Measurements from ENCODE around the gene THEMIS2. TPM values are rescaled to one million over a fixed set of nuclear protein-coding genes. Genes with fewer than 3 reads are reported as not detected.

The THEMIS2 gene
- total RNA-seq, 1 experiment from 2014 or later, result 5.9 TPM

DNA sequence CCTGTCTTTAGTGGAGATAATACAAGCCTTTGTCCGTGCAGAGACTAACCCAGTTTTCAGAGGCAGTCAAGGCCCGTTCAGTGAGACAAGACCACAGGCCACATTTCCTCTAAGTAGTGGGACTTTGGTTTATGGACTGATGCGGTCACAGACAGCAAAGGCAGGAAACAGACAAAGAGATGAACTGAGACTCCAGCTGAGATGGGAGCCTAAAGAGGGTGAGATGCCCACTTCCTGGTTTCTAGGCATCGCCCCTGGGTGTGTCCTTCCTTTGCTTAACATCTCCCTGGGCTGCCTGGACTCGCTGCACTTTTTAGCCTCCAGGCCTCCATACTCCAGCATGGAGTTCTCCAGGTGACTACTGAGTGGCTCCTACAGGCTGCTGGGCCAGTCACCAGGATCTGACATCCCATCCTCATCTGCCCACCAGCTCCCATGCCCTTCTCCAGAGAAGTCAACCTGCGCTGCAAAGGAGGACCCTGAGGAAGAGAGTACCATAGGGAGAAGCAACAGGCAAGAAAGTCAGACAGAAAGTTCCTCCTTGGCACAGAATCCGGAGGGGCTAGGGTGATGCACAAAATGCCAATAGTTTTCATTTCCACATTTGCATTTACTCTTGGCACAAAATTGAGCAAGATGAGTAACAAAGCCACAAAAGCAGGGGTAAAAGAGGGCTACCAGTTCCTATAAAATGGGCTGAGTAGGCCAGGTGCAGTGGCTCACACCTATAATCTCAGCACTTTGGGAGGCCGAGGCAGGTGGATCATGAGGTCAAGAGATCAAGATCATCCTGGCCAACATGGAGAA, 15.1 kb downstream of the THEMIS2 start:
- Mint-ChIP-seq H3K36me3 (ENCODE audit: insufficient read depth, unreplicated experiment) (peaks cover under 1% of the 10 kb centered on the region), H3K4me3 (ENCODE audit: low read depth, unreplicated experiment) (no peak overlapping the region), H3K27ac (ENCODE audit: unreplicated experiment) (no peak overlapping the region), H3K27me3 (ENCODE audit: unreplicated experiment) (no peaks in the 10 kb centered on the region), H3K9me3 (ENCODE audit: low read depth, unreplicated experiment) (no peaks in the 10 kb centered on the region), H3K4me1 (ENCODE audit: low read depth, unreplicated experiment) (no peaks in the 10 kb centered on the region)
- no TSS peak for BruUV-seq (replicated peaks)
- intact Hi-C loops (cut with micrococcal nuclease; ENCODE audit: unreplicated experiment), result no loop called here
- TF ChIP-seq, protein P1, sequence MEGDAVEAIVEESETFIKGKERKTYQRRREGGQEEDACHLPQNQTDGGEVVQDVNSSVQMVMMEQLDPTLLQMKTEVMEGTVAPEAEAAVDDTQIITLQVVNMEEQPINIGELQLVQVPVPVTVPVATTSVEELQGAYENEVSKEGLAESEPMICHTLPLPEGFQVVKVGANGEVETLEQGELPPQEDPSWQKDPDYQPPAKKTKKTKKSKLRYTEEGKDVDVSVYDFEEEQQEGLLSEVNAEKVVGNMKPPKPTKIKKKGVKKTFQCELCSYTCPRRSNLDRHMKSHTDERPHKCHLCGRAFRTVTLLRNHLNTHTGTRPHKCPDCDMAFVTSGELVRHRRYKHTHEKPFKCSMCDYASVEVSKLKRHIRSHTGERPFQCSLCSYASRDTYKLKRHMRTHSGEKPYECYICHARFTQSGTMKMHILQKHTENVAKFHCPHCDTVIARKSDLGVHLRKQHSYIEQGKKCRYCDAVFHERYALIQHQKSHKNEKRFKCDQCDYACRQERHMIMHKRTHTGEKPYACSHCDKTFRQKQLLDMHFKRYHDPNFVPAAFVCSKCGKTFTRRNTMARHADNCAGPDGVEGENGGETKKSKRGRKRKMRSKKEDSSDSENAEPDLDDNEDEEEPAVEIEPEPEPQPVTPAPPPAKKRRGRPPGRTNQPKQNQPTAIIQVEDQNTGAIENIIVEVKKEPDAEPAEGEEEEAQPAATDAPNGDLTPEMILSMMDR (IDR thresholded peaks at IDR 0.05; ENCODE audit: unreplicated experiment), result no peak
- CTCF ChIA-PET, result no interaction called here
- DNase-seq, result no peak

DNA sequence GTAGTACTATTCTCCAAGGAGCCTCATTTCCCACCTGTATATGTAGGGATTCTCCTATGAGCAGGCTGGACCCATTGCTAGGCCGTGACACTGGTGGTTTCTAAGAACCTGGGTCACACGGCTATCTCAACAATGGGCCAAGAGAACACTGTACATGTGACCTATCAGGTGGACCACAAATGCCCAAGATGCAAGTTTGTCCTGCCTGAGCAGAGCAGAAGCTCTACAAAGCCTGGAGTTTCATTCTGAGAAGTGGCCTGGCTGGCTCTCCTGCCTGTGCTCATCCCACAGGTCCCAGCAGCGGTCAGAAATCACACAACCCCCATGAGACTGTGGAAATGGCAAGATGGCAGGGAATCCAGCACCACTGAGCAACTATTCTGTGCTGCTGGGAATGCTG, 17.2 kb downstream of the THEMIS2 start:
- Mint-ChIP-seq H3K4me3 (ENCODE audit: low read depth, unreplicated experiment) (no peak overlapping the region), H3K36me3 (ENCODE audit: insufficient read depth, unreplicated experiment) (no peaks in the 10 kb centered on the region), H3K9me3 (ENCODE audit: low read depth, unreplicated experiment) (no peaks in the 10 kb centered on the region), H3K27ac (ENCODE audit: unreplicated experiment) (no peak overlapping the region), H3K4me1 (ENCODE audit: low read depth, unreplicated experiment) (no peaks in the 10 kb centered on the region), H3K27me3 (ENCODE audit: unreplicated experiment) (no peaks in the 10 kb centered on the region)
- TF ChIP-seq, protein P1 (IDR thresholded peaks at IDR 0.05; ENCODE audit: unreplicated experiment), result no peak
- DNase-seq, result no peak
- intact Hi-C loops (cut with micrococcal nuclease; ENCODE audit: unreplicated experiment), result no loop called here
- no TSS peak for BruUV-seq (replicated peaks)
- CTCF ChIA-PET, result no interaction called here

DNA sequence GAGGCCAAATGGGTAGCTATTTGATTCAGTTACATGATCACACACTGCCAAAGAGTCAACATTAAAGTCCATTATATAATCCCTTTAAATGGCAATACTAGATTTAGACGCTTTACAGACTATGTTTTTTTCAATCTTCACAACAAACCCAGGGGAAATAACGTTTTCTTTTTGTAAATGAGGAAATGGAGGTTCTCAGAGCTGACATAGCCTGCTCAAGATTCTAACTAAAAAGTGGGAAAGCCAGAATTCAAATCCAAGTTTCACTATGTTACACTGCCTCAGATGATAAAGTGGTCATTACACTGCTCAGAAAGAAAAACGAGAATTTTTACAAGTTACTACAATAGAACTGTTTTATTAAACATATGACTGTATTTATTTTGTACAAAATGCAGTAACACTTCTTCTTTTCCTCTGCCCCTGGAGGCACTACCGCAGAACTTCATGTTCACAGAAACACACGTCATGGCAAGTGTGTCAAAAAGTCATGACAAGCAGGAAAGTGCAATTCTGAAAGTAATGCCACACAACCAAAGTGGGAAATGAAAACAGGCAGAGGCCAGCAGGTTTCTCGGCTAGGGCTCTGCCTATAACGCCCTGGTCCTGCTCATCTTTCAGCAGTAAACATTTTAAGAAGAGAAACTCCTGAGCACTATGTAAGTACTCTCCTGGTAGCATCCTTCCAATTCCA, 19.0 kb downstream of the THEMIS2 start:
- no peak for DNase-seq
- Mint-ChIP-seq H3K27me3 (ENCODE audit: unreplicated experiment) (no peaks in the 10 kb centered on the region), H3K4me3 (ENCODE audit: low read depth, unreplicated experiment) (no peak overlapping the region), H3K36me3 (ENCODE audit: insufficient read depth, unreplicated experiment) (peaks cover 14% of the 10 kb centered on the region), H3K27ac (ENCODE audit: unreplicated experiment) (no peak overlapping the region), H3K9me3 (ENCODE audit: low read depth, unreplicated experiment) (no peaks in the 10 kb centered on the region), H3K4me1 (ENCODE audit: low read depth, unreplicated experiment) (no peaks in the 10 kb centered on the region)
- TF ChIP-seq, protein P1 (IDR thresholded peaks at IDR 0.05; ENCODE audit: unreplicated experiment), result no peak
- CTCF ChIA-PET, result no interaction called here
- BruUV-seq (replicated peaks), result no TSS peak
- intact Hi-C loops (cut with micrococcal nuclease; ENCODE audit: unreplicated experiment), result no loop called here

DNA sequence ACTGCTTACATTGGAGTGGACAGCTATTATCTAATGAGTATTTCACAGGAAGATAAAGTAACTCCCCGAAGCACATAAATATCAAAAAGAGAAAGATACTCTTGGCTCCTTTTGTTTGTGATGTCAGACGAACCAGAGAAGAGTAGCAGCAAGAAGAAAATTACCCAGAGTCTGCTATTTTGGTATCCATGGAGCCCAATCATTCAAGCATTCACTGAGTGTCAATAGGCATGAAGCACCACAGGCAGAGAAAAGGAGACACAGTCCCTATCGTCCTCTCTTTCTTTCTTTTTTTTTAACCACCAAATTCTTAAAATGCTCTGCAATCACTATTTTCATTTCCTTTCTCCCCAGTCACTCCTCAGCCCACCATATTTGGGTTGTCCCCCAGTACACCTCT, 22.2 kb downstream of the THEMIS2 start:
- DNase-seq, result no peak
- H3K27me3 Mint-ChIP-seq (ENCODE audit: unreplicated experiment), result no peaks in the 10 kb centered on the region
- H3K27ac Mint-ChIP-seq (ENCODE audit: unreplicated experiment), result no peak overlapping the region
- no peak overlapping the region for H3K4me3 Mint-ChIP-seq (ENCODE audit: low read depth, unreplicated experiment)
- TF ChIP-seq, protein P1 (IDR thresholded peaks at IDR 0.05; ENCODE audit: unreplicated experiment), result no peak
- CTCF ChIA-PET, result no interaction called here
- intact Hi-C loops (cut with micrococcal nuclease; ENCODE audit: unreplicated experiment), result no loop called here
- no peaks in the 10 kb centered on the region for H3K9me3 Mint-ChIP-seq (ENCODE audit: low read depth, unreplicated experiment)
- peaks cover 20% of the 10 kb centered on the region for H3K36me3 Mint-ChIP-seq (ENCODE audit: insufficient read depth, unreplicated experiment)
- BruUV-seq (replicated peaks), result no TSS peak
- no peaks in the 10 kb centered on the region for H3K4me1 Mint-ChIP-seq (ENCODE audit: low read depth, unreplicated experiment)
